Activated T-cell treated with anti-CD3 and anti-CD28 coated beads for 4 hours (primary cell): Measurements from ENCODE around the gene DLG2.

ENCODE experiments used
- DNase-seq: peaks from one replicate; pipeline ENCODE4 v3.0.0-alpha.2; 2020

Gene DLG2

DNA sequence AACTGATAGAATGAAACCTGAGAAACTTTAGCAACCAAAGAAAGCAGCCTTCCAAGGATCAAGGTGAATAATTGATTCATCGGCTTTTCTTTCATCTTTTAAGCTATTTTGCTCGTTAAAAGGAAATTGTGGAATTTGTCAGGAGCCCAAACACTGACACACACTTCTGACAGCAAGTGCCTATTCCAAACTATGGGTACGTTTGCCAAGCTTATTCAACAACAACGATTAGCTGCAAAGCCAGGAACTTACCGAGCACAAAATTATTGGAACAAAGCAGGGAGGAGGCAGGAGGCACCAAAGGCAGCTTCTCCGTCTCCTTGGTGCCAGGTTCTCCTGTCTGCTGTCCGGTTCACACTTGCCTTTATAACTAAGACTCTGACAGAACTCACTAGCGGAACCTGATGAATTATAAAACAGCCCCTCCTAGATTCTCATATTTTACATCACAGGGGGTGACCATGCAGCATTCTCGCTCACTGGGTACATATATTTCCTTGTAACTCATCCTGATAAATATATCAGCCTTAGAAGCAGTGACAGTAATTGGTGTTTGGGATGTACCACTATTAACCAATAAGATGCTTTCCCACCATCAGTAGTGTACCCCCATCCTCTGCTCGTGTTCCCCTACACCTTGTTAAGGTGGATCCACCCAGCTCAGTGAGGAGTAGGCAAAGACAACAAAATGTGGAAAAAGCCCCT, 1945.1 kb downstream of the DLG2 start:
- DNase-seq = no peak

DNA sequence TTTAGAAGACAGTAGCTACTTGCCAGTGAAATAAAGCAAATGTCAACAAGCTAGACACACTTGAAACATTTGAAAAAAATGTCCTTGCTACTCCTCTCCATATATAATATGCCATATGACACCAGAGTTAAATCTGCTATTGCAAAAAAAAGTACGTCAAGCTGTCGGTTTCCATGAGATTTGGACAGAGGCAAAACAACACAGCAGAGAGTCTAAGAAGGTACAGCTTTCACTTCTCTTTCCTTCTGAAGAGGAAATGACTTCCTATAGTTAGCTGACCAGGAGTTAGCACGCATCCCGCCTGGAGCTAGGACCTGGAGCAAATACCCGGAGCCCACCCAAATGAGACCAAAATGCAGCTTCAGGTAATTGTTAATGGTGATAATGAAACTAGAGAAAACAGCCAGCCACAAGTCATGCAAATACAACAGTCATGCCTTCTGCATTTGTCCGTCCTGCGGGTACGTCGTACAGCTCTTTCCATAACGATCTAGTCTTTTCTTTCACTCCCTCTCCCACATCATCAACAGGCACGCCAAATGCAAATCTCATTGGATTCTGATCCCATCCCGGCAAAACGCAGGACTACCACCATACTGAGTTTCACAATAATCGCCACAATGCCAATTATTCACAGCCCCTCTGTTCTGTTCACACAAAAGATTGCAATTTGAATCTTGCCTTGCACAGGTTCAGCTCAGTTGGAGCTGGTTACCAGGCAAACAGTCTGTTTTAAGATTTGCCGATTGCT, 1945.9 kb downstream of the DLG2 start:
- DNase-seq = no peak

- DNase-seq = no peak
These were observed 1946.8 kb downstream of the DLG2 start for GRCh38 chr11:83680321-83680720.

DNA sequence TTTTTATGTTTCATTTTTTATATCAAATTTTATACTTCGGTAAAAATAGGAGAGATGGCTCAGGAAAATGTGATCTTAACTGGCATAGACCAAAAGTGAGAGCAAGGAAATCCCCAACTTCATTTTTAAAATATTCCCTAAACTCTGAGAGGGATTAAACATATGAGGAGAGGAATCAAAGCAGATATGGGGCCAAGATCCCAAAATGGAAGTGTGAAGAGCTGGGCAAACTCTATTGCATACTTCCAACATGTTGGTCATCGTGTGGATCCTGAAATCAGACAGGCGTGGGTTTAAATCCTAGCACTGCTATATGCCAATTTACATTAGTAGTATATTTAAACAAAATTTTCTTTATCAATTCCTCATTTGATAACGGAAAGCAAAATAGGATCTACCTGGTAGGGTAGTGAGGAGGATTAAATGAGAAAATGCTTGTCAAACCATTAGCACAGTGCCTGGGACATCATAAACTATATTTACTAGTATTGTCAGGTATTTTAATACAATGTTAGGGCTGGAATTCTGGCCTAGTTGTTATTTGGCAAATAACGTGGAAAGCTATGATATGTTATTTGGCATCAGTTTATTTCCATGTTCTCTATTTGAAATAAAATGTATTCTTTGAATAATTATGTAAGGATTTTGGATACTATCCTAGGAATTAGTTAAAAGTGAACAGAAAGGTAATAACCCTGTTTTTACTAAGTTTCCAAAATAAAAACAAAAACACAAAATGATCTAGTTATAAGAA, 1948.1 kb downstream of the DLG2 start:
- no peak for DNase-seq

DNA sequence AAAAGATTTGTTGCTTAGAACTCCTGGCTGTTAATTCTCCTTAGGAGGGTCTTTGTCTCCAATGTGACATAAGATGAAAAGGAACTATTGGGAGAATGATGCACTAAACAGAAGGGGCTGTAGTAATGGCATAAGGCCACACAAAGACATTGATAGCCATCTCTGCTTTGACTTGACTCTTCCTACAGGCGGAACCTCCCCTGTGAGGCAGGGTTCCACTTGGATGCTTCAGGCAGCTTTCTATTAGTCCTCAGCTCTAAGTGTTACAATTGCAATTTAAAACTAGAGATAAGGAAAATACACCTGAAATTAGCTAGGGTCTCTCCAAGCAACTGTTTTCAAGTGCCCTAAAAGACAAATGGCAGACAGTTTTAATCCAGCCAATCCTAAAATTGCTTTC, 1949.4 kb downstream of the DLG2 start:
- DNase-seq = no peak

DNA sequence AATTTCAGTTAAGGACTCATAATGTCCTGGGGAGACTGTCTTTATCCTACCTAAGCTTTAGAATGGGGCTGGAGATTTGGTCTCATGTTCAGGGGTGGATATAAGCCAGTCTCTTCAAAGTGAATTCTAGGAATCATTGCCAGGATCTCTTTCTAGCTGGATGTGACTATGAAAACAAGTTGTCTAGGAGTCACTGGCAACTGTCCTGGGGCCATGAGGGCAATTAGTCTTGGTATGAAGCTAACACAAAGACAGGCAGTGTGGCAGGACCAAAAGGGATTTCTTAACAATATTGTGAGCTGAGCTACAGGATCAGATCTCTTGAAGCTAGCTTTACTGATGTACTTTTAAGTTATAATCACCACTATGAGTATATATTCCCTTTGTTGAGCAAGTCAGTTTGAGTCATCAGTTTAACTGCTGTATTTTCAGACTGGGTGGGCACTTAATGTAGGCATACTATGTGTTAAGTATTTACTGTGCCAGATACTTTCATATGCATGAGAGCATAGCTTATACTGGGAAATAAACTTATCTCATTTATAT, 1951.0 kb downstream of the DLG2 start:
- no peak for DNase-seq

DNA sequence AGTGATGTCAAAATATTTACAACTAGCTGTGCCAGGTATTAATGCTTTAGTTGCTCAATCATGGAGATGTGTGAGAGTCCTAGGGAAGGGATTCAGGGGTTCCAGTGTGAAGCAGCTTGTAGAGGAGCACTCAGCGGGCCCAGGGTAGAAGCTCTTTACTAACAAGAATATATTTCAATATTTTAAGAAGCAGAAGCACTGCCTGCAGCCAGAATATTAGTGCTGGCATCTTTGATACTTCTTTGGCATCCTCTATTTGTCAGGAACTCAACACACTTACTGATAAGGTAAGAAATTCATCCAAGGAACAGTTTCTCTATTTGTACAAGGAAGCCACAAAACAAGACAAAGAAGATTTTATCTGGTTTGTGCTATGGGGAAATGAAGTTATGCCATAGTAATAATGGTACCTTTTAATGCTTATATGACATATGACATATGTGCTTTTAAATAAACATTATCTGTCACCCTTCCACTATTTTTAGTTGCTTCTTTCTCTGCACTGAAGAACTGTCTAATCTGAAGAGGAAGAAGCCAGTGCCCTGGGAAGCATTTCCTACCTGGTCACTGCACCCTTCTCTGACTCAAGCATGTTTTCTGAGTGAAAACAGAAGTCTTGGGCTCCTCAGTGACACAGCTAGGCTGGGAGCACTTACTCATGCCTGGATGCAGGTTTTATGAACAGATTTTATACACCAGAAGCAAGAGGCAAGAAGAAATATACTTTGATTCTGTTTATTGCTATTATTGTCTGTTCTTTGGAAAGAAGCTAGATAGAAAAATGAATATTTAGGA, 1952.8 kb downstream of the DLG2 start:
- DNase-seq = no peak

DNA sequence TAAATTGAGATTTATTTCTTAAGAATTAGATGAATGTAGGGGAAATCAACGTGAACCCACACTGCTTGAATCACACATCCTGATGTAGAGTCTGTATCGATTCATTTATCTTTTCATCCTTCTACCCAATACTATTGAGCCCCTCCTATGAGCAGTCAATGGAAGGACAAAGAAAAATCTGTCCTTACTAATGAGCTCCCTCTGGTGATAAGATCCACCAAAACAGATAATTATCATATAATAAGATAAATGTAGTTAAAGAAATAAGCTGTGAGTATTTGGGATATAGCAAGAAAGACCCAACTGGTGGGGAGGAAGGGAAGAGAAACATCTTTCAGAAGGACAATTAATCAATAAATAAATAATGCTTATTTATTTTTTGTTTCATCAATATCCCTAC, 1955.9 kb downstream of the DLG2 start:
- no peak for DNase-seq

DNA sequence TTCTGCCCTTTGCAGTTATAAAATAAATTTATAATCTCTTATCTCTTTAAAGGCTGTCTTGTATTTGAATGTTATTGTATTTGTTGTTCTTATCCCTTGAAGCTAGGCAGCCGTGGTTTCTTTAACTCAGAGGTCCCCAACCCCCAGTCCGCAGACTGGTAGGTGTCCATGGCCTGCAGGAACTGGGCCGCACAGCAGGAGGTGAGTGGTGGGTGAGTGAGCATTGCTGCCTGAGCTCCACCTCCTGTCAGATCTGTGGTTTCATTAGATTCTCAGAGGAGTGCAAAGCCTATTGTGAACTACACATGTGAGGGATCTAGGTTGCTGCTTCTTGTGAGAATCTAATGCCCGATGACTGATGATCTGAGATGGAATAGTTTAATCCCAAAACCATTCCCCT, 1961.0 kb downstream of the DLG2 start:
- DNase-seq = no peak

DNA sequence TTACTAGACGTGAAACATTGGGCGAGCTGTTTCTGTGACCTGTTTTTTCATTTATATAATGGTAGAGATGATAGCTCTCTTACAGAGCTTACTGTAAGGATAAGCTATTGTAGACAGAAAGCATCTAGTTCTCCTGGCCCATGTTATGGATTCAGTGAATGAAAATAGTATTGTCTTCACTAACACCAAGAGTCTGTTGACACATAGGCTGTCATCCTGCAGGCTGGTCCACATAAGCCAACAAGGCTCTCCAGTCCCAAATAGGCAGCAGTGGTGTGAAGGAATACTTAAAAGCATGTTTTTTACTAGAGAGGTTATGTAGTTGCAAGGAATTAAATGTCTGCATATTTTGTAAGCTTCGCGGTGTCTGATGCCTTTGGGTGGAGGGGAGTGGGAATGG, 1963.2 kb downstream of the DLG2 start:
- no peak for DNase-seq

GRCh38 chr11:83663446-83663845, 1963.7 kb downstream of the DLG2 start:
- no peak for DNase-seq

DNA sequence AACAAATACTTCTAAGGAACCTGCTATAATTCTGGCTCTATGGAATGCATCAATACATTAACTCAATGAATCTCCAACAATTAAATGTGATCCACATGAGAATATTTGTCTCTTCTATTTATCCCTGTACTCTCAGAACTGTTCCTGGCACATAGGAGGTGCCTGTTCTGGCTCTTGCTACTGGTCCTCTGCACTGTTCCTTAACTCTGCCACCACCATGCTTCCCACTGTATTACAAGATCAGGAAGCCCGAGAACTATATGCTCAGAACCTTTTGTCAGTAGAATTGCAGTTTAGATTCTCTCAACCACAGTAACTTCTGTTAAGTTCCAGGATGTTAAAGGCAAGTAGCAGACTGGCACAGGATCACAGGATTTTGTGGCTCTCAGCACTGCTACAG, 1964.7 kb downstream of the DLG2 start:
- DNase-seq = no peak

DNA sequence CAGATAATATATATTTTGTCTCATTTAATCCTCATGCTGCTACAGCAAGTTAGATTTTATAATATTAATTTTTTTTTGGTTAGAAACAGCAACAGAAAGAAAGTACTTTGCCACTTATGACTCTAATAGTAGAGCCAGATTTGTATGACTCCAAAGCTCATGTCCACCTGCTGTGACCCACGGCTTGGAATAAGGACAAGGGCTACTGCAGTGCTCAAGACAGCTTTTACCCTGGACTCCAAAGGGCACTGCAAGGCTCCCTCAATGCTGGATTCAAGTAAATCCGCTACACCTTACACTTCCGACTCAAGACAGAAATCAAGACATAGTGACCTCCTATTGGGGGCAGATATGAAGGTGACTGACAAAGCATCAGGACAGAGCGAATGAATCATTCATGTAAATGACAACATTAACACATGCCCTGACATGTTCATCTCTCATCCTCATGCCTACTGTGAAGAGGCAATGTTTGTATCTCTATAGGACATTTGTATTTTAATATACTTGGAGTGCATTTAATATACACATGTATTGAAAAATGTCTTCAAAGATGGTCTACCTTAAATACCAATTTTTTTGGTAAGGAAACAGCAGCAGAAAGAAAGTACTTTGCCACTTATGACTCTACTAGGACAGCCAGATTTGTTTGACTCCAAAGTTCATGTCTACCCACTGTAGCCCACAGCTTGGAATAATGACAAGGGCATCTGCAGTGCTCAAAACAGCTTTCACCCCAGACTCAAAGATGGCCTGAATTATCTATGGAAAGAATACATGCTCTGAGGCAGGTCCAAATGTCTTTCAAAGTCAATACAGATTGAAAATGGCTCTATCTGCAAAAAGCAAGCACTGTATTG, 1965.4 kb downstream of the DLG2 start:
- no peak for DNase-seq

- DNase-seq = no peak
These were observed 1967.7 kb downstream of the DLG2 start for GRCh38 chr11:83659466-83659865.

DNA sequence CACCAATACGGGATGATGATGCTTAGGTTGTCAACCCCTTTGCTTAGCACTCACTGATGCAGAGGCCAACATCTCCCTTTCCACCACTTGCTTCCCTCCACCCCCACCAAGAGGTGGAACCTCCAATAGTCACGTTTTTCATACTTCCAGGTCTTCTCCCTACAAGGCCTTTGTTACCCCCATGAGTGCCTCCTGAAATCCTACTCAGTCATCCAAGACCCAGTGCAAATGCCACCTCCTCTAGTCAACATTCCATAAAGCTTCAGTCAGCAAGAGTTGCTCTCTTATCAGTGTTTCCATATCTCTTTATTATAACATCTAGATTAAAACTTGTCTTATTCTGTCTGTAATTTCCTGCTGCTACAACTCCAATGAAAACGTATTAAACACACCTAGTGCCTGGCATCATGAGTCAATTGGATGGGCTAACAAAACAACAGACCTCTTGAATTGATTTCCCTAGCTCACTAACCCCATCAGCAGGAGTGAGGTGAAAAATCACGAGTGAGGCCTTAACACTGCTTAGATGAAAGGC, 1970.3 kb downstream of the DLG2 start:
- no peak for DNase-seq

- DNase-seq = no peak
These were observed 1971.2 kb downstream of the DLG2 start for GRCh38 chr11:83655976-83656375.

DNA sequence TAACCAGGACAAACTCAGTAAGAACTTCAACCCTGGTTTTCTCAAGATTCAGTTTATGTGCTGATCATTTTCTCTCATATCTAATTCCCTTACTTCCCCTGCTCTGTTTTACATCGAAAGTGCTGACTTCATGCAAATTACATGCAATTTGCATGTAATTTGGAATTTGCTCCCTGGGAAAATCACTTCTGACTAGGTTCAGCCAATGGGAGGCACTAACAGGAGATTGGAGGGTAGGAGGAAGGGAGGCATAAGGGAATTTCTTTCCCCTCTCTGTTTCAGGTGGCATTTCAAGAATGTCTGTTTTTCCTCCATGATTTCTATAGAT, 1977.7 kb downstream of the DLG2 start:
- DNase-seq = no peak

DNA sequence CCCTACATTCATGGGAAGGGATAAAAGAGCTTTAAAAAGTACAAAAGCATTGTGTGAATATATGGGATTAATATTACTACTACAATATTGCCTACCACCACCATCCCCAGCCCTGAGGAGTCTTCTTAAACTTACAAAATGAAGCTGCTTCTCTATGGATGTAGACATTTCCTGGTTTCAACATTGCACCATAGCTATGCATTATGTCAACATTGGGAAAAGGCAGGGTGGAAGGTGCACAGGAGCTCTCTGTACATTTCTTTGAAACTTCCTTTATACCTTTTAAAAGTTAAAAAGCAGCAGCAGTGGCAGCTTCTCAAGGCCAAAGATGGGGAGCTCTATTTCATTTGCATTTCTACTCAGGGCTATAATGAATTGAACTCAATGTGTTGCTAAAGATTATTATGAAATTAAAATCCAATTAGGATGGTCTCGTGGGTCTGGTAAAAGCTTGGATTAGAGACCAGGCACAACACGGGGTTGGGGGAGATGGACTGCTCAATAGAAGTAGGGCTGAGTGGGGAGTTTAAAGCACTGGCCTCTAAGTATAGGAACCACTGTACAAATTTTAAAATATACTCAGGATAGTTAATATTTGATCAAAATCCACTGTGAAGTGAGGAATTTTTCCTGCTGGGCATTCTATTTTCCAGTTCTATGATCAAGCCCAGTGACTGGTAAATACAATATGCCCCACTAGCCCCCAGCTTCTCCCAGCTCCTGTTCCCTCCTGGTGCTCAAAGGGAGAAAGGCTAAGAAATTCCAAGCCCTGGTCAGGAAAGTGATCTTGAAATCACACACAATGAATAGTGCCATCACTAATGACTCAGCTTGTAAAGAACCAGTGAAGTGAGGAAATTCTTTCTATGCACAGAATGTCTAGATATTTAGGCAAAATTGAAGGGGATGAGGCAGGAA, 1978.3 kb downstream of the DLG2 start:
- DNase-seq = no peak

- DNase-seq = no peak
These were observed 1981.6 kb downstream of the DLG2 start for GRCh38 chr11:83645561-83645960.

GRCh38 chr11:83643115-83643514, 1984.0 kb downstream of the DLG2 start:
- no peak for DNase-seq

DNA sequence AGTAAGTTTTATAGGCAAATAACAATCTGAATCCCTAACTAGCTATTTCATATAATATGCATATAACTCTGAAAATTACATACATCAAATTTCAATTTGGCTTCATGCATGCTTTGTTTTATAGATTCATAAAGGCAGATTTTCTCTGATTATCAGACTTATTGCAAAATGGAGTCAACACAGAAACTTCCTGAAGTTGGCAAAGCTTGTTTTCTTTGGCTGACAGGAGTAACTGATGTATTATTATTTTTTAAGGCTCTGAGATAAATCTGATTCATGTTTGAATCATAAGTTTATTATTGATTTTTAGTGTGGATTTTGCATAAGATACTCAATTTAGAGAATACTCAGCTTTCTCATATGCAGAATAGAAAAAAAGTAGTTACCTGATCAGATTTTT, 1984.6 kb downstream of the DLG2 start:
- DNase-seq = no peak
